ENCODE measurements around the gene HJURP.

Gene HJURP

GRCh38 chr2:233796254-233796653 lies 58.1 kb downstream of the HJURP start:
- Histone ChIP-seq H3K27me3 (ENCODE audit: control insufficient read depth, insufficient read depth, low read length) (no peaks in the 10 kb centered on the region), H3K9me3 (replicated peaks; ENCODE audit: low read length) (no peaks in the 10 kb centered on the region), H3K36me3 (ENCODE audit: insufficient read depth, low read length) (no peaks in the 10 kb centered on the region), H3K9ac (ENCODE audit: low read depth, low read length) (no peak overlapping the region), H3K4me1 (ENCODE audit: control insufficient read depth, insufficient read depth, low read length) (no peaks in the 10 kb centered on the region), H3K4me2 (ENCODE audit: low read length) (no peak overlapping the region), H3K4me3 (ENCODE audit: low read length) (no peak overlapping the region)

- H3K4me3 ChIP-seq (ENCODE audit: low read length), result no peak overlapping the region
- no peaks in the 10 kb centered on the region for H3K27me3 ChIP-seq (ENCODE audit: control insufficient read depth, insufficient read depth, low read length)
- no peak overlapping the region for H3K4me2 ChIP-seq (ENCODE audit: low read length)
- no peaks in the 10 kb centered on the region for H3K4me1 ChIP-seq (ENCODE audit: control insufficient read depth, insufficient read depth, low read length)
- H3K36me3 ChIP-seq (ENCODE audit: insufficient read depth, low read length), result no peaks in the 10 kb centered on the region
- H3K9me3 ChIP-seq (replicated peaks; ENCODE audit: low read length), result no peaks in the 10 kb centered on the region
- H3K9ac ChIP-seq (ENCODE audit: low read depth, low read length), result no peak overlapping the region
Measured at GRCh38 chr2:233795735-233796171, 58.6 kb downstream of the HJURP start.

- H3K4me2 ChIP-seq (ENCODE audit: low read length), result no peak overlapping the region
- no peak overlapping the region for H3K4me3 ChIP-seq (ENCODE audit: low read length)
- no peak overlapping the region for H3K9ac ChIP-seq (ENCODE audit: low read depth, low read length)
- H3K4me1 ChIP-seq (ENCODE audit: control insufficient read depth, insufficient read depth, low read length), result no peaks in the 10 kb centered on the region
- H3K9me3 ChIP-seq (replicated peaks; ENCODE audit: low read length), result no peaks in the 10 kb centered on the region
- H3K36me3 ChIP-seq (ENCODE audit: insufficient read depth, low read length), result no peaks in the 10 kb centered on the region
- no peaks in the 10 kb centered on the region for H3K27me3 ChIP-seq (ENCODE audit: control insufficient read depth, insufficient read depth, low read length)
Measured at GRCh38 chr2:233794128-233794658, 60.1 kb downstream of the HJURP start.

- Histone ChIP-seq H3K36me3 (ENCODE audit: insufficient read depth, low read length) (no peaks in the 10 kb centered on the region), H3K4me3 (ENCODE audit: low read length) (no peak overlapping the region), H3K27me3 (ENCODE audit: control insufficient read depth, insufficient read depth, low read length) (no peaks in the 10 kb centered on the region), H3K4me2 (ENCODE audit: low read length) (no peak overlapping the region), H3K9me3 (replicated peaks; ENCODE audit: low read length) (no peaks in the 10 kb centered on the region), H3K9ac (ENCODE audit: low read depth, low read length) (no peak overlapping the region), H3K4me1 (ENCODE audit: control insufficient read depth, insufficient read depth, low read length) (no peaks in the 10 kb centered on the region)
Measured at GRCh38 chr2:233793465-233794127, 60.7 kb downstream of the HJURP start.

GRCh38 chr2:233792720-233793119 lies 61.6 kb downstream of the HJURP start:
- Histone ChIP-seq H3K9ac (ENCODE audit: low read depth, low read length) (no peak overlapping the region), H3K4me1 (ENCODE audit: control insufficient read depth, insufficient read depth, low read length) (no peaks in the 10 kb centered on the region), H3K9me3 (replicated peaks; ENCODE audit: low read length) (no peaks in the 10 kb centered on the region), H3K4me2 (ENCODE audit: low read length) (no peak overlapping the region), H3K36me3 (ENCODE audit: insufficient read depth, low read length) (no peaks in the 10 kb centered on the region), H3K27me3 (ENCODE audit: control insufficient read depth, insufficient read depth, low read length) (no peaks in the 10 kb centered on the region), H3K4me3 (ENCODE audit: low read length) (no peak overlapping the region)

- Histone ChIP-seq H3K4me3 (ENCODE audit: low read length) (no peak overlapping the region), H3K9me3 (replicated peaks; ENCODE audit: low read length) (no peaks in the 10 kb centered on the region), H3K9ac (ENCODE audit: low read depth, low read length) (no peak overlapping the region), H3K4me2 (ENCODE audit: low read length) (no peak overlapping the region), H3K4me1 (ENCODE audit: control insufficient read depth, insufficient read depth, low read length) (no peaks in the 10 kb centered on the region), H3K36me3 (ENCODE audit: insufficient read depth, low read length) (no peaks in the 10 kb centered on the region), H3K27me3 (ENCODE audit: control insufficient read depth, insufficient read depth, low read length) (no peaks in the 10 kb centered on the region)
Measured at GRCh38 chr2:233791883-233792329, 62.4 kb downstream of the HJURP start.

GRCh38 chr2:233791151-233791882 lies 63.0 kb downstream of the HJURP start:
- H3K9me3 ChIP-seq (replicated peaks; ENCODE audit: low read length), result no peaks in the 10 kb centered on the region
- H3K9ac ChIP-seq (ENCODE audit: low read depth, low read length), result no peak overlapping the region
- H3K4me2 ChIP-seq (ENCODE audit: low read length), result no peak overlapping the region
- H3K27me3 ChIP-seq (ENCODE audit: control insufficient read depth, insufficient read depth, low read length), result no peaks in the 10 kb centered on the region
- no peaks in the 10 kb centered on the region for H3K4me1 ChIP-seq (ENCODE audit: control insufficient read depth, insufficient read depth, low read length)
- no peaks in the 10 kb centered on the region for H3K36me3 ChIP-seq (ENCODE audit: insufficient read depth, low read length)
- H3K4me3 ChIP-seq (ENCODE audit: low read length), result no peak overlapping the region

GRCh38 chr2:233789554-233789953 lies 64.8 kb downstream of the HJURP start:
- Histone ChIP-seq H3K9me3 (replicated peaks; ENCODE audit: low read length) (no peaks in the 10 kb centered on the region), H3K4me2 (ENCODE audit: low read length) (no peak overlapping the region), H3K4me3 (ENCODE audit: low read length) (no peak overlapping the region), H3K9ac (ENCODE audit: low read depth, low read length) (no peak overlapping the region), H3K36me3 (ENCODE audit: insufficient read depth, low read length) (no peaks in the 10 kb centered on the region), H3K4me1 (ENCODE audit: control insufficient read depth, insufficient read depth, low read length) (no peaks in the 10 kb centered on the region), H3K27me3 (ENCODE audit: control insufficient read depth, insufficient read depth, low read length) (no peaks in the 10 kb centered on the region)

All from skeletal muscle satellite cell (primary cell).